GM03348 (cell line): ENCODE results near the gene LYVE1.

ENCODE experiments used
- DNase-seq: peaks from one replicate; pipeline ENCODE4 v3.0.0; 2012; ENCODE audit warnings: low spot score

The LYVE1 gene

GRCh38 chr11:10591741-10592140, 23.3 kb upstream of the LYVE1 start:
- DNase-seq, result no peak

- DNase-seq, result peak; percentile 26
Observed at GRCh38 chr11:10590218-10590915, 21.9 kb upstream of the LYVE1 start.

- DNase-seq, result no peak
Observed at GRCh38 chr11:10588904-10589303, 20.4 kb upstream of the LYVE1 start.

- DNase-seq, result no peak
Observed at GRCh38 chr11:10587995-10588394, 19.5 kb upstream of the LYVE1 start.

- DNase-seq, result no peak
Observed at GRCh38 chr11:10587388-10587787, 18.9 kb upstream of the LYVE1 start.

GRCh38 chr11:10584071-10584501, 15.6 kb upstream of the LYVE1 start:
- no peak for DNase-seq

- DNase-seq, result peak; percentile 24
Observed at GRCh38 chr11:10581481-10582019, 13.1 kb upstream of the LYVE1 start.

GRCh38 chr11:10580623-10581022, 12.2 kb upstream of the LYVE1 start:
- no peak for DNase-seq

- no peak for DNase-seq
Observed at GRCh38 chr11:10579700-10580099, 11.2 kb upstream of the LYVE1 start.

- DNase-seq, result no peak
Observed at GRCh38 chr11:10576035-10576398, 7.6 kb upstream of the LYVE1 start.

GRCh38 chr11:10575346-10576034, 7.0 kb upstream of the LYVE1 start:
- DNase-seq, result peak; percentile 12

GRCh38 chr11:10573556-10573955, 5.1 kb upstream of the LYVE1 start:
- DNase-seq, result no peak

- no peak for DNase-seq
Observed at GRCh38 chr11:10573028-10573427, 4.6 kb upstream of the LYVE1 start.

- no peak for DNase-seq
Observed at GRCh38 chr11:10572533-10572932, 4.1 kb upstream of the LYVE1 start.

GRCh38 chr11:10567446-10567845, 1.0 kb downstream of the LYVE1 start:
- no peak for DNase-seq

- no peak for DNase-seq
Observed at GRCh38 chr11:10566257-10566957, 2.1 kb downstream of the LYVE1 start.

- no peak for DNase-seq
Observed at GRCh38 chr11:10565493-10565892, 3.0 kb downstream of the LYVE1 start.

GRCh38 chr11:10564696-10565318, 3.7 kb downstream of the LYVE1 start:
- peak; percentile 39 for DNase-seq

- DNase-seq, result no peak
Observed at GRCh38 chr11:10564030-10564429, 4.4 kb downstream of the LYVE1 start.

- DNase-seq, result no peak
Observed at GRCh38 chr11:10561947-10562346, 6.5 kb downstream of the LYVE1 start.

- no peak for DNase-seq
Observed at GRCh38 chr11:10561043-10561818, 7.2 kb downstream of the LYVE1 start.

- DNase-seq, result no peak
Observed at GRCh38 chr11:10558288-10558687, 10.2 kb downstream of the LYVE1 start.
